NCI-H2081 treated with DMSO at 0.1 percent for 48 hours (cell line): ENCODE measurements around the gene MVB12A.

Experiments
- DNase-seq: peaks from one replicate; lab custom pipeline; 2025; lab: John Stamatoyannopoulos, UW

The MVB12A gene

DNA sequence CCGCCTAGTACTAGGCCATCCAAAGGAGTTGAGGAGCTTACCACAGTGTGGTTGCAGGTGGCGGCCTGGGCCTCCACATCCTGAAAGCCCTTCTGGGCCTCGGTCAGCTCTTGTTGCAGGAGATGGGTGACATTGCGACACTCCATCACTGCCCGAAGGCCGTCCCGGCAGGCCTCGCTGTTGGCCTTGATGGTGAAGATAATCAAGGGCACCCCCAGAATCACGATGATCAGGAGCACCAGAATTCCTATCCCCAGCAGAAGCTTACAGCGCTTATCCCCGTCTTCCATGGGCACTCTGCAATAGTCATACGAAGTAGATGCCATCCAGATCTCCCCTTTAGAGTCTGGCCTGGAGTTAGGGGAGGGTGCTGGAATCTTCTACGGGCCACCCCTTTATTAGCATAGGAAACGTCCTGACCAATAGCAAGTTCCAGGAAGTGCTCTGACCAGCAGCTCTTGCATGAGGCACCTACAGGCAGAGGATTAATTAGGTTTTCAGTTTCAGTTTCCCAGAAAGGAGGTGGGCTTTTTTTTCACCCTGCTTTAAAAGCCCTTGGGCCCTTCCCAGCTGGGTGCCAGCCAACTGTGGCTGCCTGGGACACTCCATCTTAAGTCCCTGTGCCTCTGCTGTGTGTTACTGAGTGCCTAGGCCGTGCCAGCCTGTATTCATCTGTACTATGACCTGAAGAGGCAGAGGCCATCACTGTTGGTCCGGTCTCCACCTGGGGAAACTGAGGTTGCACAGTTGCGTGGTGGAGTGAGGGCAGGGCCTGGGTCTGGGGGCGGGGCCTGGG is 14.4 kb upstream of the MVB12A start, which contains the start of gene BST2:
Gene BST2 (minus strand): TSS at position 381 of the 796 bp plus-strand sequence. CDS start 55 bp downstream, at position 326.
- DNase-seq = no peak

- no peak for DNase-seq
These were observed 13.6 kb upstream of the MVB12A start for GRCh38 chr19:17406046-17406886.

- DNase-seq = no peak
These were observed 13.0 kb upstream of the MVB12A start for GRCh38 chr19:17406887-17407196.

DNA sequence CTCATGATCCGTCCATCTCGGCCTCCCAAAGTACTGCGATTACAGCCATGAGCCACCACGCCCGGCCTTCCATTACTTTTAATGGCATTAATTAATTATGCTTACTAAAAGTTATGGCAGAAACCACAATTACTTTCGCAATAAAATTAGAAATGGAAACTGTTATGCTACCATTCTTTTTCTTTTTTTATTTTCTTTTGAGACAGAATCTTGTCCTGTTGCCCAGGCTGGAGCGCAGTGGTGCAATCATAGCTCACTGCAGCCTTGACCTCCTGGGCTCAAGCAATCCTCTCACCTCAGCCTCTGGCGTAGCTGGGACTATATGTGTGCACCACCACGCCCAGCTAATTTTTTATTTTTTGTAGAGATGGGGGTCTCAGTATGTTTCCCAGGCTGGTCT is 9.9 kb upstream of the MVB12A start:
- DNase-seq = no peak

- DNase-seq = no peak
These were observed 8.0 kb upstream of the MVB12A start for GRCh38 chr19:17411801-17412200.

- no peak for DNase-seq
These were observed 5.8 kb upstream of the MVB12A start for GRCh38 chr19:17414097-17414496.

- DNase-seq = no peak
These were observed 4.7 kb upstream of the MVB12A start for GRCh38 chr19:17415121-17415520.

GRCh38 chr19:17418710-17419109 is 1.1 kb upstream of the MVB12A start:
- DNase-seq = no peak

DNA sequence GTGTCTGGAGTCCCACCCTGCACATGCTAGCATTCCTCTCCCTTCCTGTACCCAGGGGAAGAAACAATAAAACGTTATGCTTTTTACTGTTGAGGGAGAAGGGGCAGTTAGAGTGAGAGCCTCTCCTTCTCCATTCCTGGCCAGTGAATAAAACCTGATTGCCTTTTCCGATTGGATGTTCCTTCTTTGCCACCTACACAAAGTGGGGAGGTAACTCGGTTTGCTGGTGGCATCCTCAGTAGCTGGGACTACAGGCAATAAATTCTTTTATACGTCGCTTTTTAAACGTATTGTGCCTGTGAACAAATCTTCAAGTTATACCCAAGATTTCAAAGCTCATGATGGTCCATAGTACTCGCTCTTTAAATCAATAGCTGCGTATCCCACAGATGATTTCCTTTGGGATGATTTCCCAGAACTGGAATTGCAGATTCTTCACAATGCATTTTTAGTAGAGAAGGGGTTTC is 660 bp upstream of the MVB12A start:
- no peak for DNase-seq

GRCh38 chr19:17420475-17420924 is 653 bp downstream of the MVB12A start:
- no peak for DNase-seq

DNA sequence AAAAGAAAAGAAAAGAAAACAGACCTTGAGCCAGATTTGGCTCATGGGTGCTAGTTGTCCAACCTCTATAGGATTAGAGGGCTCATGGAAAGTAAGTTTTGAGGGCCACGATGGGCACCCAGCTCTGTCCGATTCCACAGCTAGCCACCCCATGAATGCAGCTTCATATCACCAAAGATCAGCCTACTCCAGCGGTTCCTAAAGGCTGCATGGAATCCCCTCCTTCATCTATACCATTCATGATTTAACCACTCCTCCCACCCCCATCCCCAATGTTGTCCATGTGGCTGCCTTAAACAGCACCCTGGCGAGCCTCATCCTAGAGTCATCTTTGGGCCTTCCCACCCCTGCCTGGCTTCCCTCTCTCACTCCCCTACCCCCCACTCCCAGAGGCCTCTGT is 2.1 kb downstream of the MVB12A start:
- no peak for DNase-seq

DNA sequence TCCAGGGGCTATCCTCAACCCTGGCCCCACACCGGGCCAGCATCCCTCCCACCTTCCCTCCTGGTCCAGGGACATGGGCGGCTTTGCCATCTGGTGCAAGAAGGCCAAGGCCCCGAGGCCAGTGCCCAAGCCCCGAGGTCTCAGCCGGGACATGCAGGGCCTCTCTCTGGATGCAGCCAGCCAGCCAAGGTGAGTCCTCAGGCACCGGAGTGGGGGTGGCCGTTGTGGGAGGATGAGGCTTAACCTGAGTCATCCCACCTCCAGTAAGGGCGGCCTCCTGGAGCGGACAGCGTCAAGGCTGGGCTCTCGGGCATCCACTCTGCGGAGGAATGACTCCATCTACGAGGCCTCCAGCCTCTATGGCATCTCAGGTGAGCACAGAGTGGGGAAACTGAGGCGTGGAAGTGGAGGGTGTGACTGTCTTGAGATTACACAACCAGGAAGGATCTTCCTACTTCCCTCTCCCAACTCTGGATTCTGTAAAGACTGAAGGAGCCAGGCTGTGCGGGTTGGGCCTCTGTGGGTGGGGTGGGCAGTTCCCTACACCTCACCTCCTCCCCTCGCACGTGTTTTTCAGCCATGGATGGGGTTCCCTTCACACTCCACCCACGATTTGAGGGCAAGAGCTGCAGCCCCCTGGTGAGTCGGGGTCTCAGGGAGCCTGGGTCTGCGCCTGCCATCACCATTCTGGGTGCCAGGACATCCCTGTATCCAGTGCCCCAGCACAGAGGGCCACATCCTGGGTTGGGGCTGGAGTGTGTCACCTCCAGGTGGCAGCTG is 3.8 kb downstream of the MVB12A start:
- no peak for DNase-seq

- DNase-seq = no peak
These were observed 5.0 kb downstream of the MVB12A start for GRCh38 chr19:17424743-17425365.

- no peak for DNase-seq
These were observed 9.8 kb downstream of the MVB12A start for GRCh38 chr19:17429641-17430113.

GRCh38 chr19:17431417-17431816 is 11.6 kb downstream of the MVB12A start:
- no peak for DNase-seq

DNA sequence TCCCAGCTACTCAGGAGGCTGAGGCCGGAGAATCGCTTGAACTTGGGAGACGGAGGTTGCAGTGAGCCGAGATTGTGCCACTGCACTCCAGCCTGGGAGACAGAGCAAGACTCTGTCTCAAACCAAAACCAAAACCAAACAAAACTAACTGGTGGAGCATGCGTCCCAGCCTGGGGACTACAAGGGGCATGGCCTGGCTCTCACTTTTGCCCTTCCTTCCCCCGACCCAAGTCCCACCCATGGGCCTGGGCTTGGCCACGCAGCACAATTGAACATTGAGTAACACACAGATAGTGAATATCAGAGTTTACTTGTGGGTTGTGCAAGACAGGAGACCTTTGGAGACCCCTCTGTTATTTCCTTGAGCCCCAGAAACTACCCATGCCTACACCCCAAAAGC is 15.4 kb downstream of the MVB12A start:
- no peak for DNase-seq

GRCh38 chr19:17436094-17436873 is 16.4 kb downstream of the MVB12A start:
- no peak for DNase-seq

- no peak for DNase-seq
These were observed 17.0 kb downstream of the MVB12A start for GRCh38 chr19:17436874-17437267.

GRCh38 chr19:17441241-17442021 is 21.6 kb downstream of the MVB12A start:
- DNase-seq = no peak

- no peak for DNase-seq
These were observed 25.8 kb downstream of the MVB12A start for GRCh38 chr19:17445526-17446165.
